HG02973 (cell line): Measurements from ENCODE around the gene DNAJB12.
"Not testable (repeated sequence)": the region's sequence is repeated elsewhere in the genome, so short reads cannot be mapped to it uniquely, and the experiment has no call there.

Experiments
- ATAC-seq: cut with Tn5 transposase; IDR thresholded peaks from one replicate; pipeline ENCODE4 v1.9.1; 2021; ENCODE audit warnings: moderate library complexity; ENCODE audit not compliant: unreplicated experiment

The DNAJB12 gene

GRCh38 chr10:72354356-72355213 is at the start of gene DNAJB12:
Gene DNAJB12, minus strand, starts transcription at chr10:72354919. Its CDS starts 22 bp downstream, at chr10:72354897.
- ATAC-seq, result peak; percentile 66

GRCh38 chr10:72395581-72395980 is 40.9 kb upstream of the DNAJB12 start:
- ATAC-seq, result not testable (repeated sequence)

GRCh38 chr10:72392571-72392970 is 37.9 kb upstream of the DNAJB12 start:
- no peak for ATAC-seq

- ATAC-seq, result no peak
These were observed 36.0 kb upstream of the DNAJB12 start for GRCh38 chr10:72390764-72391163.

- no peak for ATAC-seq
These were observed 35.0 kb upstream of the DNAJB12 start for GRCh38 chr10:72389716-72390115.

GRCh38 chr10:72389014-72389413 is 34.3 kb upstream of the DNAJB12 start:
- no peak for ATAC-seq

GRCh38 chr10:72388062-72388461 is 33.3 kb upstream of the DNAJB12 start:
- ATAC-seq, result no peak

- no peak for ATAC-seq
These were observed 32.3 kb upstream of the DNAJB12 start for GRCh38 chr10:72386916-72387586.

GRCh38 chr10:72385724-72386123 is 31.0 kb upstream of the DNAJB12 start:
- ATAC-seq, result no peak

- not testable (repeated sequence) for ATAC-seq
These were observed 30.3 kb upstream of the DNAJB12 start for GRCh38 chr10:72384982-72385381.

- no peak for ATAC-seq
These were observed 25.1 kb upstream of the DNAJB12 start for GRCh38 chr10:72379776-72380175.

- ATAC-seq, result no peak
These were observed 24.3 kb upstream of the DNAJB12 start for GRCh38 chr10:72379062-72379461.

- ATAC-seq, result no peak
These were observed 20.9 kb upstream of the DNAJB12 start for GRCh38 chr10:72375585-72375984.

GRCh38 chr10:72375173-72375572 is 20.5 kb upstream of the DNAJB12 start:
- no peak for ATAC-seq

- ATAC-seq, result no peak
These were observed 15.5 kb upstream of the DNAJB12 start for GRCh38 chr10:72370201-72370722.

- ATAC-seq, result no peak
These were observed 12.7 kb upstream of the DNAJB12 start for GRCh38 chr10:72367301-72367960.

- no peak for ATAC-seq
These were observed 10.6 kb upstream of the DNAJB12 start for GRCh38 chr10:72365106-72365895.

- peak; percentile 86 for ATAC-seq
These were observed 9.6 kb upstream of the DNAJB12 start for GRCh38 chr10:72364239-72364777.

- no peak for ATAC-seq
These were observed 2.3 kb upstream of the DNAJB12 start for GRCh38 chr10:72356987-72357386.

GRCh38 chr10:72356115-72356514 is 1.4 kb upstream of the DNAJB12 start:
- no peak for ATAC-seq
